OCI-LY7 (cell line): ENCODE data around the gene IRF2BP2. TPM values are rescaled to one million over a fixed set of nuclear protein-coding genes. Genes with fewer than 3 reads are reported as not detected.

Source experiments
- BruUV-seq: library from RNA; stranded (reverse); fragments of 400-500 nt; replicated peaks from 2 replicates; lab custom pipeline; 2021; lab: Mats Ljungman, UMichigan
- CTCF ChIA-PET: fragments of 300-600 bp; sonication (Branson Sonifier 250); formaldehyde crosslinking; loops from one replicate; lab custom pipeline; 2022; ENCODE audit warnings: antibody characterized with exemption; ENCODE audit not compliant: unreplicated experiment; lab: Charles Lee
- POLR2A ChIA-PET: fragments of 300-600 bp; sonication (Branson Sonifier 250); formaldehyde crosslinking; loops from one replicate; lab custom pipeline; 2022; ENCODE audit warnings: antibody characterized with exemption; lab: Charles Lee
- DNase-seq: peaks from one replicate; pipeline ENCODE4 v3.0.0-alpha.2; 2015; ENCODE audit warnings: low spot score
- H2AFZ ChIP-seq: fragments of 200-600 bp; sonication (generic), shearing (Covaris generic); 2 replicates; pipeline ENCODE4 v1.6.1; 2014; ENCODE audit warnings: mild to moderate bottlenecking, antibody characterized with exemption, low read length, moderate library complexity
- H3K27ac ChIP-seq: fragments of 200-600 bp; sonication (generic); 2 replicates; pipeline ENCODE4 v1.5.1; 2014; ENCODE audit warnings: mixed run types, low read depth, mild to moderate bottlenecking, moderate library complexity, low read length, inconsistent platforms; ENCODE audit not compliant: poor library complexity, severe bottlenecking
- H3K36me3 ChIP-seq: fragments of 200-600 bp; sonication (generic); 2 replicates; pipeline ENCODE4 v1.6.1; 2014; ENCODE audit warnings: mild to moderate bottlenecking, antibody characterized with exemption, low read length, moderate library complexity, mixed read lengths; ENCODE audit not compliant: insufficient read depth
- H3K4me1 ChIP-seq: fragments of 200-600 bp; sonication (generic); 2 replicates; pipeline ENCODE4 v1.5.1; 2014; ENCODE audit warnings: mild to moderate bottlenecking, low read length; ENCODE audit not compliant: insufficient read depth, poor library complexity, severe bottlenecking
- H3K4me2 ChIP-seq: fragments of 200-600 bp; sonication (generic); 2 replicates; pipeline ENCODE4 v1.6.1; 2014; ENCODE audit warnings: mild to moderate bottlenecking, low read length
- H3K4me3 ChIP-seq: fragments of 200-600 bp; sonication (generic); 2 replicates; pipeline ENCODE4 v1.5.1; 2014; ENCODE audit warnings: mild to moderate bottlenecking, low read depth, low read length; ENCODE audit not compliant: poor library complexity, severe bottlenecking
- H3K79me2 ChIP-seq: fragments of 200-600 bp; sonication (generic); 2 replicates; pipeline ENCODE4 v1.6.1; 2016; ENCODE audit warnings: low read depth, mild to moderate bottlenecking, low read length, moderate library complexity, mixed read lengths; ENCODE audit not compliant: insufficient read depth
- H3K9me2 ChIP-seq: fragments of 200-600 bp; sonication (generic); 2 replicates; pipeline ENCODE4 v1.6.1; 2016; ENCODE audit warnings: mild to moderate bottlenecking, low read length, mixed read lengths; ENCODE audit not compliant: insufficient read depth
- H3K9me3 ChIP-seq: fragments of 200-600 bp; sonication (generic); 2 replicates; pipeline ENCODE4 v1.6.1; 2014; ENCODE audit warnings: mild to moderate bottlenecking, mixed run types, low read length, mixed read lengths
- H4K20me1 ChIP-seq: fragments of 200-600 bp; sonication (generic); 2 replicates; pipeline ENCODE4 v1.6.1; 2014; ENCODE audit warnings: mild to moderate bottlenecking, antibody characterized with exemption, low read length, moderate library complexity, mixed read lengths; ENCODE audit not compliant: insufficient read depth
- EZH2phosphoT487 ChIP-seq: fragments of 200-600 bp; sonication (generic); IDR thresholded peaks from 2 replicates; pipeline ENCODE4 v1.6.1; 2018; ENCODE audit warnings: low read depth, borderline replicate concordance, mild to moderate bottlenecking, mixed run types, antibody characterized with exemption, low read length, moderate library complexity, mixed read lengths
- intact Hi-C: fragments of 100-400 bp; cut with micrococcal nuclease; formaldehyde crosslinking; loops from one replicate; pipeline ENCODE4 v1.10.0; 2022; ENCODE audit not compliant: unreplicated experiment
- total RNA-seq, 2 experiments: library from RNA; depleted of rRNA in 1 of 2; stranded (reverse); fragments of >200 nt in 1 of 2; shearing (Covaris generic) in 1 of 2; gene quantifications; 2 replicates each; pipeline ENCODE4 v1.2.3, GENCODE V29; 2014 to 2022
- TF ChIP-seq, protein P1 (sequence below): fragments of 200-600 bp; sonication (generic); conservative IDR thresholded peaks from 2 replicates; pipeline ENCODE4 v1.5.1; 2014; ENCODE audit warnings: mild to moderate bottlenecking, antibody characterized with exemption, low read length, moderate library complexity, mixed read lengths

IRF2BP2 gene
- total RNA-seq, 2 experiments from 2014 or later = 40.6 to 65.9 TPM

DNA sequence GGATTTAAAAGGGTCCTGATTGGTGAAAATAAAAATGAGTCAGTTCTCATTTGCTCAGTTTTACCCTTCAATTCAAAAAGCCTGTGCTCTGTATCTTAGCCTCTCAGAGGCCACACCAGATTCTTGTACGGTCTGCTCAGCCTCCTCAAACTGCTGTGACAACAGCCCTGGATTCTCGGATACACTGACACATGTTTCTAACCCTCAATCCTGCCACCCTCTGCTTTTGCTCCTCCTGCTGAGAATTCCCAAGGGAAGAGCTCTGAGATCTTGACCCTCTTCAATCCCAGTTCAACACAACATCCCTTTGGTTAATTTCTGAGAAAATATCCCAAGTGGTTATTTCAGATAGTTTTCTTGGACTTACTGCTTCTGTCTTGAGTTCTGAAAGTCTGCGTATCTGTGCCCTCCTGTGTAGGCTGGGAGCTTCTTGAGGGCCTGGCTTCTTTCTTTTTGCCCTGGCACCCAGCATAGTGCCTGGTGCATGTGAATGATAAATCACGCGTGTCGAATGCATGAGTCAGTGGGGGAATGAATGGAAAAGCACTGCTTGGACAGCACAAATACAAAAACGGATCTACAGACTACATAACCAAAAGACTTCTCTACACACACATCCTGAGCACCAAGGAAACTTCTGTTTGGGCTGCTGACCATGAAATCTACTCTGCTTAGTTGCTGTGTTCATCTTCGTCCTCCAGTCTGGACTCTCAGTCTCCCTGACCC, 24.5 kb downstream of the IRF2BP2 start:
- no peaks in the 10 kb centered on the region for H3K9me3 ChIP-seq
- DNase-seq = no peak
- H3K4me2 ChIP-seq = no peak overlapping the region
- ChIA-PET CTCF (no interaction called here), POLR2A (interaction anchor here (1.2 to 1.7 kb wide), 3 partner anchors 60 to 170 kb away, joined by 3 to 6 read pairs (median 3); no protein-coding TSS in a partner anchor)
- intact Hi-C loops = no loop called here
- no TSS peak for BruUV-seq
- H3K4me3 ChIP-seq = no peak overlapping the region
- no peak overlapping the region for H2AFZ ChIP-seq
- TF ChIP-seq EZH2phosphoT487 = no peak
- H3K4me1 ChIP-seq = no peaks in the 10 kb centered on the region
- no peaks in the 10 kb centered on the region for H4K20me1 ChIP-seq
- no peaks in the 10 kb centered on the region for H3K9me2 ChIP-seq
- H3K27ac ChIP-seq = no peak overlapping the region
- no peaks in the 10 kb centered on the region for H3K79me2 ChIP-seq
- H3K36me3 ChIP-seq = no peaks in the 10 kb centered on the region

DNA sequence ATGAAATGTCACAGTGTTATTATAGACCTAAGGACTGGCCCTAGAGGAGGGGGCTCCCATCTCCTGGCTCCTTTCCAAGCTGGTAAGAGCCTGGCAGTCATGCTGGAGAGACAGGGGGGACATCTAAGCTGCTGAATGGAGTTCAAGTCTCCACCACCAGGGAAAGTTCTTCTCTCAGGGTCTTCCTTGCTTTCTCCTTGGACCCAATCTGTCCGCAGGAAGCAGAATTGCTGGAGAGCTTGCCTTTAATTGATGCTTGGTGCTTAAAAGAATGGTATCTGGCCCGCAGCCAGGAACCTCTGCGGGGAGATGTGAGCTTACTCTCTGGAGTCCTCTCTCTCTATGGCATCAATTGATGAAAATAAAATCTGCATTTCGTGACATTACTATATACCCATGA, 25.1 kb downstream of the IRF2BP2 start:
- CTCF ChIA-PET = no interaction called here

DNA sequence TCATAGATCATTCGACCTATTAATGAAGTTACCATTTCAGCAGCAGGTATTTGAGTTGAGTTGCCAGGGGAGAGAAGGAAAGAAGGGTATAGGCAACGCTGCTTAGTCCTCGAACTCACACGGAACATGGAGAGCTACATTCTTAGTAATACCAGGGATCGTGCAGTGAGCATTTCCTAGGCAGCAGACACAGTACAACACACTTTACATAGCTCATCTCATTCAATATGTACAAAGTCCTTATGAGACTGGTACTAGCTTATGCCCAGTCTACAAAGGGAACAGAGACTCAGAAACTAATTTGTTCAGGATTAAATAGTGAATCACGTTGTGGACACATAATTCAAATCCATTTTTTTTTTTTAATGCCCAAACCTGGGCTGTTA, 25.6 kb downstream of the IRF2BP2 start:
- H3K79me2 ChIP-seq = no peaks in the 10 kb centered on the region
- no peaks in the 10 kb centered on the region for H3K4me1 ChIP-seq
- TF ChIP-seq, protein P1, sequence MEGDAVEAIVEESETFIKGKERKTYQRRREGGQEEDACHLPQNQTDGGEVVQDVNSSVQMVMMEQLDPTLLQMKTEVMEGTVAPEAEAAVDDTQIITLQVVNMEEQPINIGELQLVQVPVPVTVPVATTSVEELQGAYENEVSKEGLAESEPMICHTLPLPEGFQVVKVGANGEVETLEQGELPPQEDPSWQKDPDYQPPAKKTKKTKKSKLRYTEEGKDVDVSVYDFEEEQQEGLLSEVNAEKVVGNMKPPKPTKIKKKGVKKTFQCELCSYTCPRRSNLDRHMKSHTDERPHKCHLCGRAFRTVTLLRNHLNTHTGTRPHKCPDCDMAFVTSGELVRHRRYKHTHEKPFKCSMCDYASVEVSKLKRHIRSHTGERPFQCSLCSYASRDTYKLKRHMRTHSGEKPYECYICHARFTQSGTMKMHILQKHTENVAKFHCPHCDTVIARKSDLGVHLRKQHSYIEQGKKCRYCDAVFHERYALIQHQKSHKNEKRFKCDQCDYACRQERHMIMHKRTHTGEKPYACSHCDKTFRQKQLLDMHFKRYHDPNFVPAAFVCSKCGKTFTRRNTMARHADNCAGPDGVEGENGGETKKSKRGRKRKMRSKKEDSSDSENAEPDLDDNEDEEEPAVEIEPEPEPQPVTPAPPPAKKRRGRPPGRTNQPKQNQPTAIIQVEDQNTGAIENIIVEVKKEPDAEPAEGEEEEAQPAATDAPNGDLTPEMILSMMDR = no peak
- TF ChIP-seq EZH2phosphoT487 = no peak
- POLR2A ChIA-PET = interaction anchor here (0.6 to 1.7 kb wide), 5 partner anchors 59 to 1340 kb away, joined by 3 to 6 read pairs (median 3); no protein-coding TSS in a partner anchor
- H3K27ac ChIP-seq = no peak overlapping the region
- no peaks in the 10 kb centered on the region for H3K36me3 ChIP-seq
- intact Hi-C loops = no loop called here
- no peaks in the 10 kb centered on the region for H3K9me3 ChIP-seq
- DNase-seq = no peak
- BruUV-seq = no TSS peak
- H3K4me2 ChIP-seq = no peak overlapping the region
- no peak overlapping the region for H3K4me3 ChIP-seq
- H3K9me2 ChIP-seq = no peaks in the 10 kb centered on the region
- CTCF ChIA-PET = no interaction called here
- H2AFZ ChIP-seq = no peak overlapping the region
- H4K20me1 ChIP-seq = no peaks in the 10 kb centered on the region

More for the DNA sequence above, 25.1 kb downstream of the IRF2BP2 start:
- Histone ChIP-seq H3K4me3 (no peak overlapping the region), H2AFZ (no peak overlapping the region), H3K4me1 (no peaks in the 10 kb centered on the region), H3K79me2 (no peaks in the 10 kb centered on the region), H3K36me3 (no peaks in the 10 kb centered on the region), H3K9me3 (no peaks in the 10 kb centered on the region), H4K20me1 (no peaks in the 10 kb centered on the region), H3K9me2 (no peaks in the 10 kb centered on the region), H3K4me2 (no peak overlapping the region), H3K27ac (no peak overlapping the region)
- POLR2A ChIA-PET = interaction anchor here (0.6 to 1.7 kb wide), 5 partner anchors 59 to 1340 kb away, joined by 3 to 6 read pairs (median 3); no protein-coding TSS in a partner anchor
- intact Hi-C loops = no loop called here
- DNase-seq = no peak
- no TSS peak for BruUV-seq
- no peak for TF ChIP-seq EZH2phosphoT487
- TF ChIP-seq, protein P1 = no peak
